Suprapubic skin (tissue), 4 donors: ENCODE measurements around the gene CCDC188. TPM values are rescaled to one million over a fixed set of nuclear protein-coding genes. Genes with fewer than 3 reads are reported as not detected.

ENCODE experiments used
- DNase-seq, 2 donors: peaks; one replicate each; pipeline ENCODE4 v3.0.0-alpha.2; 2019; ENCODE audit warnings: low spot score in 2 of 2
- H3K27ac ChIP-seq: fragments of 200-600 bp; sonication (generic); one replicate; pipeline ENCODE4 v1.5.1; 2019
- H3K27me3 ChIP-seq: fragments of 200-600 bp; sonication (generic); one replicate; pipeline ENCODE4 v1.5.1; 2019
- H3K36me3 ChIP-seq: fragments of 200-600 bp; sonication (generic); one replicate; pipeline ENCODE4 v1.5.1; 2019
- H3K4me1 ChIP-seq: fragments of 200-600 bp; sonication (generic); one replicate; pipeline ENCODE4 v1.5.1; 2019
- H3K4me3 ChIP-seq: fragments of 200-600 bp; sonication (generic); one replicate; pipeline ENCODE4 v1.5.1; 2019; ENCODE audit warnings: mild to moderate bottlenecking
- H3K9me3 ChIP-seq: fragments of 200-600 bp; sonication (generic); one replicate; pipeline ENCODE4 v1.5.1; 2019
- EP300 ChIP-seq: sonication (generic); formaldehyde crosslinking; IDR thresholded peaks from one replicate; pipeline ENCODE4 v1.6.1; 2017; ENCODE audit warnings: antibody characterized with exemption
- POLR2A ChIP-seq, 2 donors: fragments of 450-650 bp; IDR thresholded peaks; one replicate each; pipeline ENCODE4 v1.6.1; 2017; ENCODE audit warnings: antibody characterized with exemption in 2 of 2, mild to moderate bottlenecking in 2 of 2, moderate library complexity in 2 of 2
- POLR2AphosphoS5 ChIP-seq, 3 donors: sonication (generic); formaldehyde crosslinking; IDR thresholded peaks; one replicate each; pipeline ENCODE4 v1.6.1; 2017; ENCODE audit warnings: antibody characterized with exemption in 3 of 3
- WGBS: methylation state at CpG from one replicate; pipeline ENCODE4 v1.1.5; 2018; 5-methylcytosine and 5-hydroxymethylcytosine counted together
- total RNA-seq, 4 donors: library from RNA; depleted of rRNA; stranded (reverse); fragments of >200 nt; gene quantifications; one replicate each; pipeline ENCODE4 v1.1.0, GENCODE V29; 2016
- TF ChIP-seq, protein P1 (sequence below), 2 donors: fragments of 200-600 bp in 1 of 2; fragments of 450-650 bp in 1 of 2; sonication (generic) in 1 of 2; IDR thresholded peaks; one replicate each; pipeline ENCODE4 v1.5.1; 2016 to 2019; ENCODE audit warnings: antibody characterized with exemption in 2 of 2, mild to moderate bottlenecking in 1 of 2, moderate library complexity in 1 of 2

The CCDC188 gene
- total RNA-seq, 4 donors from 2014 or later: 0.34 TPM; not detected in 3

DNA sequence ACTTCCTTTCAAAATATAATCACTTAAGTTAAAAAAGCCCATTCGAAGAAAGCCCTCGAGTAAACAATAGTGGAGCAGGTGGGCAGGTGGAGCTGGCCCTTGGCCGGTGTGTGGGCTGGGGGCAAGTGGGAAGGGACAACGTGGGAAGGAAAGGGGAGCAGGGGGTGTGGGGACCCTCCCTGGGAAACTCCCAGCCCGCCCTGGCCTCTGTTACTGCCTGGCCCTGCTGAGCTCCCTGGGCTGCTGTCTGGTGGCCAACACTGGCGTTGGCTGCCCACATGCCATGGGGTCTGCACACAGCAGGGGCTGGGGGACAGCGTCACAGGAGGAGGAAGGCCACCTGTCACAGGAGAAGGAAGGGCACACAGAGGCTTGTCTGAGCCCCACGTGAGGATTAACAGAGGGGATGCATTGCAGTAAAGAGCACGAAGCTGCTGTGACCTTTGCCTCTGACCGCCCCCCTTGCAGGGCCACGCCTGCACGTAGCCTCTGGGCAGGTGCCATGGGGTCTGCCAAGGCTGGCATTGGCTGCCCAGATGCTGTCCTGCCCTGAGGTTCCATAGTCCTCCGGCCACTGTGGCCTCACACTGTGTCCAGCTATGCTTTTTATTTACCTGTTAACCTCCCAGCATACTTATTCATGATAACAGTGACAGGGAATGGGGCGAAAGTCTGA is 36.2 kb upstream of the CCDC188 start:
- Histone ChIP-seq H3K4me1 (no peaks in the 10 kb centered on the region), H3K36me3 (no peaks in the 10 kb centered on the region), H3K9me3 (no peaks in the 10 kb centered on the region), H3K4me3 (no peak overlapping the region), H3K27ac (no peak overlapping the region), H3K27me3 (no peaks in the 10 kb centered on the region)
- TF ChIP-seq, protein P1, sequence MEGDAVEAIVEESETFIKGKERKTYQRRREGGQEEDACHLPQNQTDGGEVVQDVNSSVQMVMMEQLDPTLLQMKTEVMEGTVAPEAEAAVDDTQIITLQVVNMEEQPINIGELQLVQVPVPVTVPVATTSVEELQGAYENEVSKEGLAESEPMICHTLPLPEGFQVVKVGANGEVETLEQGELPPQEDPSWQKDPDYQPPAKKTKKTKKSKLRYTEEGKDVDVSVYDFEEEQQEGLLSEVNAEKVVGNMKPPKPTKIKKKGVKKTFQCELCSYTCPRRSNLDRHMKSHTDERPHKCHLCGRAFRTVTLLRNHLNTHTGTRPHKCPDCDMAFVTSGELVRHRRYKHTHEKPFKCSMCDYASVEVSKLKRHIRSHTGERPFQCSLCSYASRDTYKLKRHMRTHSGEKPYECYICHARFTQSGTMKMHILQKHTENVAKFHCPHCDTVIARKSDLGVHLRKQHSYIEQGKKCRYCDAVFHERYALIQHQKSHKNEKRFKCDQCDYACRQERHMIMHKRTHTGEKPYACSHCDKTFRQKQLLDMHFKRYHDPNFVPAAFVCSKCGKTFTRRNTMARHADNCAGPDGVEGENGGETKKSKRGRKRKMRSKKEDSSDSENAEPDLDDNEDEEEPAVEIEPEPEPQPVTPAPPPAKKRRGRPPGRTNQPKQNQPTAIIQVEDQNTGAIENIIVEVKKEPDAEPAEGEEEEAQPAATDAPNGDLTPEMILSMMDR (IDR thresholded peaks at IDR 0.05): no peak
- no peak for TF ChIP-seq EP300
- TF ChIP-seq POLR2A (IDR thresholded peaks at IDR 0.05): no peak
- TF ChIP-seq POLR2AphosphoS5 (IDR thresholded peaks at IDR 0.05): no peak
- WGBS: 67% methylated on average over 10 of the region's 14 CpGs
- DNase-seq: no peak

DNA sequence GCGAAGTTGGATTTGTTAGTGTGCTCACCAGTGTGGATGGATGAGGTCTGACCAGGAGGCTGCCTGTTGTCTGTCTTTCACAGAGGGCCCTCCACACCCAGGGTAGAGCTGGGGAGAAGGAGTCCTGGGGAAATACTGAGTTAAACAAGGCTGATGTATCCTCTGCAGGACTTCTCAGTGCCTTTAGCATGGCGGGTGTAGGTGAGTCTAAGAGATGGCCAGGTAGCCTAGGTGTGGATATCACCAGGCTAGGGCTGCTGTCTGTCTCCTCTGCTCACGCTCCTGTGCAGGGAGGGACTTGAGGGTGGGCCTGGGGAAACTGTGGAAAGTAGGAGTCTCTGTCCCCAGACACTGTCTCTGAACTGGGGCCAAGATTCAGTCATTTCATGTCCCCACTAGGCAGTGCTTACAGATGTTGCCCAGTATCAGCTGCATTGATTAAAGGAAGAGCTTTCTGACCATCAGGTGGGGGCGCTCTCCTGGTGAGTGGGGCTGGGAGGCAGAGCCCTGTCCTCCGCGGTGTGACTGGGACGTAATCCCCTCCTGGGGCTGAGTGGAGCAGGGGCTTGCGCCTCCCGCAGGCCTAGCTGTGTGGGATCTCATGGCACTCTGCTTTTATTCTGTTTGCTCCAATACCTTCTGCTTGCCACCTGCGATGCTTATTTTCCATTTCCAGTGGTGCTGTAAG is 35.5 kb upstream of the CCDC188 start:
- no peaks in the 10 kb centered on the region for H3K9me3 ChIP-seq
- no peak for TF ChIP-seq EP300
- H3K27me3 ChIP-seq: no peaks in the 10 kb centered on the region
- H3K4me1 ChIP-seq: no peaks in the 10 kb centered on the region
- DNase-seq: no peak
- no peaks in the 10 kb centered on the region for H3K36me3 ChIP-seq
- no peak overlapping the region for H3K27ac ChIP-seq
- H3K4me3 ChIP-seq: no peak overlapping the region
- 52% methylated on average over 10 of the region's 10 CpGs for WGBS

DNA sequence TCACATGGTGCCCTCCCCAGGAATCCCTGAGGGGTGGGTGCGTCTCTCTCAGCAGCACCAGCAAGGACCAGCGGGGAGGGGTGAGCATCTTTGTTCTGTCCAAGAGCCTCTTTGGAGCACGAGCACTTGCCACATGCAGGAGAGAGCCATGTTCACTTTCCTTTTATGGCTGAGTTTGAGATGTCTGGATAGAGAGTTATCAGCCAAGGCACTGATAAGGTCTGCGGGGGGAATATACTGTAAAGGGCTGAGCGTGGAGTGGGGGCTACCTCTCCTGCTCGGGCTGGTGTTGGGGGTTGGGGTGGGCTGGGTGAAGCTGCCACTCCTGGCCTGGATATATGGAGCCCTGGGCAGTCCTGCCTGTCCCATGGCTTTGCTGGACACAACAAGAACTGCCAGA is 34.9 kb upstream of the CCDC188 start:
- H3K36me3 ChIP-seq: no peaks in the 10 kb centered on the region
- H3K27me3 ChIP-seq: no peaks in the 10 kb centered on the region
- H3K4me1 ChIP-seq: no peaks in the 10 kb centered on the region
- H3K4me3 ChIP-seq: no peak overlapping the region
- TF ChIP-seq, protein P1 (IDR thresholded peaks at IDR 0.05): no peak
- TF ChIP-seq EP300: no peak
- no peak for TF ChIP-seq POLR2A (IDR thresholded peaks at IDR 0.05)
- TF ChIP-seq POLR2AphosphoS5 (IDR thresholded peaks at IDR 0.05): no peak
- H3K27ac ChIP-seq: no peak overlapping the region
- DNase-seq: no peak
- WGBS: 79% methylated on average over 6 of the region's 6 CpGs
- H3K9me3 ChIP-seq: no peaks in the 10 kb centered on the region

DNA sequence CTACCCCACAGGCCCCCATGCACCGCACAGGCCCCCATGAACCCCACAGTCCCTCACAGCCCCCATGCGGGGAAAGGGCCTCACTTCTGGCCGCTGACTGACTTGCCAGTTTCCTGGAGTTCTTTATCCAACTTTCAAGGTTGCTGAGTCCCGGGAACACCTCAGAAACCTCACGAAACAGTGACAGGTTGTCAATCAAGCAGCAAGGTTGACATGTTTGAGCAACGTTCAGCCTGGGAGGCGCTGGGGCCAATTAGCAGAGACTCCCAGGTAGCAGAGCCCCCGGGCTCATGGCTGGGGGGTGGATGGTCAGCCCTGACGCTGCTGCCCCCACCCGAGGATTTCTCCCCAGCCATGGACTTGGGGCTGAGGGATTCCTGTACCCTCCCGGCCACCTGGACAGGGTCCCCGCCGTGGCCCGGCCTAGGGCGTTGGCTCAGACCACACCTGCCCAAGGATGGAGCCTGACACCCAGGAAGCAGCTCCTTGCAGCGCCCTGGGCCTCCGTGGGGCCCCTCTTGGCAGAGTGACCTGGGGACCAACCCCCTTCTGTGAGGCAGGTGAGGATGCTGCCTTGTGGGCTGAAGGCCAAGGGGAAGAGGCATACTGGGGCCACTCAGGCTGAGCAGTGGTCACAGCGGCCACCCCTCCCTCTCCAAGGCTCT is 33.8 kb upstream of the CCDC188 start:
- no peak overlapping the region for H3K4me3 ChIP-seq
- H3K4me1 ChIP-seq: no peaks in the 10 kb centered on the region
- H3K27ac ChIP-seq: no peak overlapping the region
- no peaks in the 10 kb centered on the region for H3K27me3 ChIP-seq
- WGBS: 74% methylated on average over 4 of the region's 18 CpGs
- H3K9me3 ChIP-seq: no peaks in the 10 kb centered on the region
- TF ChIP-seq POLR2AphosphoS5 (IDR thresholded peaks at IDR 0.05) (no peak), POLR2A (IDR thresholded peaks at IDR 0.05) (no peak), EP300 (no peak)
- TF ChIP-seq, protein P1 (IDR thresholded peaks at IDR 0.05): no peak
- no peaks in the 10 kb centered on the region for H3K36me3 ChIP-seq
- no peak for DNase-seq

DNA sequence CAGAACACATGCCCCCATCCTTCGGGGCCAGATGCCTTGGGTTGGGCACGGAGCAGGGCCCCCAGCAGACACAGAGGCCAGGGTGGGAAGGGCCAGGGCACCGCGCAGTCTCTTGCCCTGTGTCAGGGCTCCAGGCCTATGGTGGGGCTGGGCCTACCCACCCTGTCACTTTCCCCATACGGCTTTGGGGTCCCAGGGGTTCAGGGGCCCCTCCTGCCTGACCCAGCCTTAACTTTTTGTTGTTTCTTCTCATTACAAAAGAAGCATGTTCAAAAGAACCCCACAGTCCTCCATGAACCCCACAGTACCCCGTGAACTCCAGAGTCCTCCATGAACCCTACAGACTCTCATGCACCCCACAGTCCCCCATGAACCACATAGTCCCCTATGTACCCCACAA is 33.0 kb upstream of the CCDC188 start:
- no peaks in the 10 kb centered on the region for H3K27me3 ChIP-seq
- 88% methylated on average over 6 of the region's 6 CpGs for WGBS
- no peak overlapping the region for H3K27ac ChIP-seq
- H3K9me3 ChIP-seq: no peaks in the 10 kb centered on the region
- no peak overlapping the region for H3K4me3 ChIP-seq
- no peak for TF ChIP-seq POLR2AphosphoS5 (IDR thresholded peaks at IDR 0.05)
- TF ChIP-seq, protein P1 (IDR thresholded peaks at IDR 0.05): no peak
- H3K36me3 ChIP-seq: no peaks in the 10 kb centered on the region
- DNase-seq: no peak
- no peaks in the 10 kb centered on the region for H3K4me1 ChIP-seq
